Astrocyte (in vitro differentiated cells and primary cell): ENCODE measurements around the gene RASSF5. TPM values are rescaled to one million over a fixed set of nuclear protein-coding genes. Genes with fewer than 3 reads are reported as not detected.

ENCODE experiments used
- DNase-seq: peaks from one replicate; pipeline ENCODE4 v3.0.0-alpha.2; 2010; ENCODE audit warnings: low read depth
- FAIRE-seq: peaks from 2 replicates; lab custom pipeline; 2011; peaks lifted over from hg19 to GRCh38; lab: Jason Lieb, UNC
- H2AFZ ChIP-seq: 2 replicates; pipeline ENCODE4 v1.6.0; 2012; ENCODE audit warnings: low read depth, low read length, inconsistent platforms
- H3K27ac ChIP-seq: 2 replicates; pipeline ENCODE4 v1.5.1; 2011; ENCODE audit warnings: low read depth, low read length, inconsistent platforms
- H3K27me3 ChIP-seq: 2 replicates; pipeline ENCODE4 v1.6.0; 2011; ENCODE audit warnings: low read length, inconsistent platforms; ENCODE audit not compliant: insufficient read depth
- H3K36me3 ChIP-seq: 2 replicates; pipeline ENCODE4 v1.5.1; 2011; ENCODE audit warnings: low read length, inconsistent platforms; ENCODE audit not compliant: insufficient read depth
- H3K4me1 ChIP-seq: 2 replicates; pipeline ENCODE4 v1.5.1; 2011; ENCODE audit warnings: low read length, inconsistent platforms; ENCODE audit not compliant: insufficient read depth
- H3K4me2 ChIP-seq: 2 replicates; pipeline ENCODE4 v1.6.0; 2012; ENCODE audit warnings: low read length, inconsistent platforms
- H3K4me3 ChIP-seq: 2 replicates; pipeline ENCODE4 v1.5.1; 2011; ENCODE audit warnings: low read depth, mild to moderate bottlenecking, low read length, inconsistent platforms; ENCODE audit not compliant: insufficient read depth
- H3K79me2 ChIP-seq: 2 replicates; pipeline ENCODE4 v1.6.0; 2012; ENCODE audit warnings: mild to moderate bottlenecking, low read length, inconsistent platforms; ENCODE audit not compliant: insufficient read depth
- H3K9ac ChIP-seq: 2 replicates; pipeline ENCODE4 v1.6.0; 2012; ENCODE audit warnings: mild to moderate bottlenecking, low read length, inconsistent platforms
- H3K9me3 ChIP-seq: 2 replicates; pipeline ENCODE4 v1.5.1; 2012; ENCODE audit warnings: low read depth, mild to moderate bottlenecking, low read length, inconsistent platforms; ENCODE audit not compliant: insufficient read depth
- H4K20me1 ChIP-seq: 2 replicates; pipeline ENCODE4 v1.6.0; 2012; ENCODE audit warnings: low read length, inconsistent platforms; ENCODE audit not compliant: insufficient read depth
- H3K27ac Mint-ChIP-seq: one replicate; pipeline ENCODE4 v1.8.0; 2021; ENCODE audit warnings: mild to moderate bottlenecking, mixed read lengths; ENCODE audit not compliant: unreplicated experiment
- H3K27me3 Mint-ChIP-seq: one replicate; pipeline ENCODE4 v1.8.0; 2021; ENCODE audit warnings: low read depth, mixed read lengths; ENCODE audit not compliant: unreplicated experiment
- H3K36me3 Mint-ChIP-seq: one replicate; pipeline ENCODE4 v1.8.0; 2021; ENCODE audit warnings: low read depth, mixed read lengths; ENCODE audit not compliant: unreplicated experiment
- H3K4me1 Mint-ChIP-seq: one replicate; pipeline ENCODE4 v1.8.0; 2021; ENCODE audit warnings: low read depth, mixed read lengths; ENCODE audit not compliant: unreplicated experiment
- H3K4me3 Mint-ChIP-seq: one replicate; pipeline ENCODE4 v1.8.0; 2021; ENCODE audit warnings: mild to moderate bottlenecking, moderate library complexity, mixed read lengths; ENCODE audit not compliant: unreplicated experiment
- H3K9me3 Mint-ChIP-seq: one replicate; pipeline ENCODE4 v1.8.0; 2021; ENCODE audit warnings: mild to moderate bottlenecking, mixed read lengths; ENCODE audit not compliant: unreplicated experiment
- CTCF ChIP-seq: IDR thresholded peaks from 2 replicates; pipeline ENCODE4 v1.5.1; 2011; ENCODE audit warnings: low read depth, mild to moderate bottlenecking, inconsistent platforms, low read length, moderate library complexity; ENCODE audit not compliant: insufficient read depth
- EZH2 ChIP-seq: IDR thresholded peaks from 2 replicates; pipeline ENCODE4 v1.6.1; 2012; ENCODE audit warnings: mild to moderate bottlenecking, low read length, inconsistent platforms; ENCODE audit not compliant: insufficient read depth
- total RNA-seq: library from RNA; stranded (reverse); gene quantifications from 2 replicates; pipeline ENCODE4 v1.2.1, GENCODE V29; 2021

RASSF5 gene
- total RNA-seq, 1 donor from 2014 or later, result 0.43 TPM

DNA sequence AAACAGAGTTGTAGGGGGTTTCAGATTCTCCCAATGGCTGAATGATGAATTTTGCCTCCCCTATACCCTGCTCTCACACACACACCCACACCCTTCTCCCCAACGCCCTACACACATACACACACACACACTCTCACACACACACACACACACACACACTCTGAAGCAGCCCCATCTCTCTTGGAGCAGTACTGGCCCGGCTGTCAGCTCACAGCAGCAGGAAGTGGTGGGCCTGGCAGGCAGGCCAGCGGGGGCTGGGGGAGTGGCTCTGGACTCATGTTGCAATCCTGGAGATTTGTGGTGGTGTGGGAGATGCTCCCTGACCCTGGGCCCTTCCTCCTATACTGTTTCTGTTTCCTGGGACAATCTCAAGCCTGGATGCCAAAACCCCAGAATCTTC is 34.9 kb upstream of the RASSF5 start:
- peaks cover 29% of the 10 kb centered on the region for H3K4me1 Mint-ChIP-seq
- peaks cover 6% of the 10 kb centered on the region for H3K27me3 Mint-ChIP-seq
- H3K9ac ChIP-seq, result peak overlapping the region; percentile 54
- H2AFZ ChIP-seq, result no peak overlapping the region
- FAIRE-seq (no peak), DNase-seq (peak; percentile 82)
- no peaks in the 10 kb centered on the region for H3K9me3 Mint-ChIP-seq
- H3K27ac Mint-ChIP-seq, result no peak overlapping the region
- H3K36me3 Mint-ChIP-seq, result peaks cover 25% of the 10 kb centered on the region
- peak overlapping the region; percentile 39 for H3K27ac ChIP-seq
- H3K27me3 ChIP-seq, result no peaks in the 10 kb centered on the region
- TF ChIP-seq CTCF, result no peak
- no peak for TF ChIP-seq EZH2
- peaks cover 2% of the 10 kb centered on the region for H3K36me3 ChIP-seq
- H4K20me1 ChIP-seq, result peaks cover 13% of the 10 kb centered on the region
- peaks cover 7% of the 10 kb centered on the region for H3K79me2 ChIP-seq
- peak overlapping the region; percentile 60 for H3K4me3 Mint-ChIP-seq
- H3K4me2 ChIP-seq, result peak overlapping the region; percentile 85
- H3K4me3 ChIP-seq, result peak overlapping the region; percentile 40
- H3K9me3 ChIP-seq, result no peaks in the 10 kb centered on the region
- H3K4me1 ChIP-seq, result peaks cover 38% of the 10 kb centered on the region

GRCh38 chr1:206472886-206473285 is 34.4 kb upstream of the RASSF5 start:
- H3K27ac Mint-ChIP-seq, result no peak overlapping the region
- H3K4me2 ChIP-seq, result peak overlapping the region; percentile 85

More at GRCh38 chr1:206472886-206473285, 34.4 kb upstream of the RASSF5 start:
- no peaks in the 10 kb centered on the region for H3K9me3 ChIP-seq
- peaks cover 7% of the 10 kb centered on the region for H3K79me2 ChIP-seq
- H3K27me3 ChIP-seq, result no peaks in the 10 kb centered on the region
- FAIRE-seq (no peak), DNase-seq (no peak)
- Mint-ChIP-seq H3K9me3 (no peaks in the 10 kb centered on the region), H3K4me1 (peaks cover 28% of the 10 kb centered on the region), H3K4me3 (peak overlapping the region; percentile 60), H3K36me3 (peaks cover 25% of the 10 kb centered on the region), H3K27me3 (peaks cover 6% of the 10 kb centered on the region)
- no peak overlapping the region for H3K9ac ChIP-seq
- peaks cover 13% of the 10 kb centered on the region for H4K20me1 ChIP-seq
- peaks cover 38% of the 10 kb centered on the region for H3K4me1 ChIP-seq
- H2AFZ ChIP-seq, result no peak overlapping the region
- H3K27ac ChIP-seq, result no peak overlapping the region
- peaks cover 2% of the 10 kb centered on the region for H3K36me3 ChIP-seq
- H3K4me3 ChIP-seq, result peak overlapping the region; percentile 40
- TF ChIP-seq EZH2, result no peak
- TF ChIP-seq CTCF, result no peak
